Measurements from ENCODE around the gene ADCY7.

GRCh38 chr16:50303605-50304466 is 37.5 kb downstream of the ADCY7 start:
- TF ChIP-seq ZBTB33 (IDR thresholded peaks at IDR 0.05; ENCODE audit: extremely low read depth, insufficient replicate concordance, low read length) (no peak), CTCF (IDR thresholded peaks at IDR 0.05 in 2 of 3, conservative IDR thresholded peaks at IDR 0.05 in 1 of 3; ENCODE audit: borderline replicate concordance in 1 of 3, insufficient read depth in 1 of 3, low read depth in 2 of 3, low read length in 2 of 3) (no peak), ATF3 (IDR thresholded peaks at IDR 0.05) (no peak), ZFX (IDR thresholded peaks at IDR 0.05) (no peak), POLR2A (IDR thresholded peaks at IDR 0.05; ENCODE audit: borderline replicate concordance, extremely low read depth, insufficient read depth, insufficient read length) (no peak), ZNF274 (IDR thresholded peaks at IDR 0.05; ENCODE audit: low read depth, low read length) (no peak), SIN3A (IDR thresholded peaks at IDR 0.05; ENCODE audit: low read depth) (no peak), MAX (IDR thresholded peaks at IDR 0.05) (no peak), ELF1 (IDR thresholded peaks at IDR 0.05; ENCODE audit: borderline replicate concordance, low read depth) (no peak), RAD21 (IDR thresholded peaks at IDR 0.05; ENCODE audit: low read depth) (no peak)
